Testis (tissue), 3 donors: ENCODE results near the gene INF2. TPM values are rescaled to one million over a fixed set of nuclear protein-coding genes. Genes with fewer than 3 reads are reported as not detected.

ENCODE experiments used
- DNase-seq: peaks from one replicate; pipeline ENCODE4 v3.0.0-alpha.2; 2019
- H3K27ac ChIP-seq, 2 donors: fragments of 200-600 bp; sonication (generic); one replicate each; pipeline ENCODE4 v1.5.1; 2019
- H3K27me3 ChIP-seq: fragments of 200-600 bp; sonication (generic); one replicate; pipeline ENCODE4 v1.5.1; 2019
- H3K36me3 ChIP-seq: fragments of 200-600 bp; sonication (generic); one replicate; pipeline ENCODE4 v1.5.1; 2017; ENCODE audit warnings: low read depth; ENCODE audit errors: missing control alignments
- H3K4me1 ChIP-seq: fragments of 200-600 bp; sonication (generic); one replicate; pipeline ENCODE4 v1.5.1; 2019
- H3K4me3 ChIP-seq, 2 donors: fragments of 200-600 bp; sonication (generic); one replicate each; pipeline ENCODE4 v1.5.1; 2017 to 2019
- H3K9me3 ChIP-seq: fragments of 200-600 bp; sonication (generic); one replicate; pipeline ENCODE4 v1.5.1; 2017
- POLR2A ChIP-seq: fragments of 450-650 bp; IDR thresholded peaks from one replicate; pipeline ENCODE4 v1.6.1; 2017; ENCODE audit warnings: antibody characterized with exemption, mild to moderate bottlenecking, moderate library complexity
- whole genome bisulfite sequencing, 2 donors: methylation state at CpG; one replicate each; pipeline ENCODE4 v1.1.5; 2018; 5-methylcytosine and 5-hydroxymethylcytosine counted together
- intact Hi-C: fragments of 100-400 bp; cut with DNase I; formaldehyde crosslinking; loops from one replicate; pipeline ENCODE4 v1.15.1; 2023; ENCODE audit warnings: low total_unique reads
- polyA plus RNA-seq: library from polyadenylated mRNA; stranded (reverse); fragments of 350-450 nt; fragmentation: Illumina TruSeq; extraction: RNeasy Lipid Tissue Mini Kit (QIAGEN cat#74804); gene quantifications from one replicate; pipeline ENCODE4 v1.2.3, GENCODE V29; 2014; ENCODE audit warnings: low read depth, low replicate concordance; ENCODE audit not compliant: insufficient read depth
- total RNA-seq, 2 donors: library from RNA; depleted of rRNA; stranded (reverse); fragments of >200 nt; gene quantifications; one replicate each; pipeline ENCODE4 v1.2.3, GENCODE V29; 2016
- TF ChIP-seq, protein P1 (sequence below), 3 experiments: fragments of 450-650 bp in 2 of 3; fragments of 200-600 bp in 1 of 3; sonication (generic) in 1 of 3; IDR thresholded peaks; one replicate each; pipeline ENCODE4 v1.5.1; 2016 to 2019; ENCODE audit warnings: antibody characterized with exemption in 3 of 3, mild to moderate bottlenecking in 2 of 3, moderate library complexity in 1 of 3

The INF2 gene
- total and polyA plus RNA-seq, 3 donors from 2014 or later, result 50.5 to 328 (median 244) TPM

DNA sequence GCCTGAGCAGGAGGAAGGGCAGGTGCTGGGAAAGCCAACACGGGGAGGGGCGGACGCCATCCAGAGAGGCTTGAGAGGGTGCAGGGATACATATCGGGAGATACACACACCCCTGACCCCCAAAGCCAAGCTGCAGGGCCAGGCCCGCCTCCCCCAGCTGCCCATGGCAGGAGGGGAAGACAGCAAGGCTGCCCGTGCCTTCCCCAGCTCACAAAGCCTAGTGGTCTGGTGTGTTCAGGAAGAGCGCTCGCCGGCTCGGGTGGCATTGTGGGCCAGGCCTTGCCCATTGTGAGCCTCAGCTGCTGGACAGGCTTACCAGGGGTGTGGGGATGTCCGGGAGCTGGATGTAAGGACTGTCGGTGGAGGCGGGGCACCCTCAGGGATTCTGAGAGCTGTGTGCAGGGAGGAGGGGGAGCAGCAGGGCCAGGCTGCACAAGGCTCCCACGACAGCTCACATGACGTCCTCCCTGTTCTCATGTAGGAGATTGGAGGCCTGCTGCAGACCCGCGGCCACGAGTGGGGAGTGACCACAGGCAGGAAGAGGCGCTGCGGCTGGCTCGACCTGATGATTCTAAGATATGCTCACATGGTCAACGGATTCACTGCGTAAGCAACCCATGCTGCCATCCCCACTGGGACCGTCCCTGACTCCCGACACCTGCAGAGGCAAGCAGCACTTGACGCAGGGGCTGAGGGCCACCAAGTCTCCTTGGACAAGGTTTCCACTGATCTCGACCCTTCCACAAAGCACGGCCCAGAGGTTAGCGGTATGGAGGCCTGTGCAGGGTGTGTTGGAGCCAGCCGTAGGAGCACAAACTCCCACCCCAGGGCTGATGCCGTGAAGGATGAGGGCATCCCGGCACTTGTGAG, 53.4 kb downstream of the INF2 start:
- TF ChIP-seq, protein P1, sequence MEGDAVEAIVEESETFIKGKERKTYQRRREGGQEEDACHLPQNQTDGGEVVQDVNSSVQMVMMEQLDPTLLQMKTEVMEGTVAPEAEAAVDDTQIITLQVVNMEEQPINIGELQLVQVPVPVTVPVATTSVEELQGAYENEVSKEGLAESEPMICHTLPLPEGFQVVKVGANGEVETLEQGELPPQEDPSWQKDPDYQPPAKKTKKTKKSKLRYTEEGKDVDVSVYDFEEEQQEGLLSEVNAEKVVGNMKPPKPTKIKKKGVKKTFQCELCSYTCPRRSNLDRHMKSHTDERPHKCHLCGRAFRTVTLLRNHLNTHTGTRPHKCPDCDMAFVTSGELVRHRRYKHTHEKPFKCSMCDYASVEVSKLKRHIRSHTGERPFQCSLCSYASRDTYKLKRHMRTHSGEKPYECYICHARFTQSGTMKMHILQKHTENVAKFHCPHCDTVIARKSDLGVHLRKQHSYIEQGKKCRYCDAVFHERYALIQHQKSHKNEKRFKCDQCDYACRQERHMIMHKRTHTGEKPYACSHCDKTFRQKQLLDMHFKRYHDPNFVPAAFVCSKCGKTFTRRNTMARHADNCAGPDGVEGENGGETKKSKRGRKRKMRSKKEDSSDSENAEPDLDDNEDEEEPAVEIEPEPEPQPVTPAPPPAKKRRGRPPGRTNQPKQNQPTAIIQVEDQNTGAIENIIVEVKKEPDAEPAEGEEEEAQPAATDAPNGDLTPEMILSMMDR (IDR thresholded peaks at IDR 0.05), result no peak
- no peak for TF ChIP-seq POLR2A
- Histone ChIP-seq H3K4me1 (no peaks in the 10 kb centered on the region), H3K27ac (no peak overlapping the region), H3K4me3 (no peak overlapping the region), H3K36me3 (no peaks in the 10 kb centered on the region), H3K27me3 (no peaks in the 10 kb centered on the region), H3K9me3 (no peaks in the 10 kb centered on the region)
- WGBS, 2 donors, result 94% methylated on average over 15 to 32 of the region's 32 CpGs
- no peak for DNase-seq
- intact Hi-C loops, result no loop called here

DNA sequence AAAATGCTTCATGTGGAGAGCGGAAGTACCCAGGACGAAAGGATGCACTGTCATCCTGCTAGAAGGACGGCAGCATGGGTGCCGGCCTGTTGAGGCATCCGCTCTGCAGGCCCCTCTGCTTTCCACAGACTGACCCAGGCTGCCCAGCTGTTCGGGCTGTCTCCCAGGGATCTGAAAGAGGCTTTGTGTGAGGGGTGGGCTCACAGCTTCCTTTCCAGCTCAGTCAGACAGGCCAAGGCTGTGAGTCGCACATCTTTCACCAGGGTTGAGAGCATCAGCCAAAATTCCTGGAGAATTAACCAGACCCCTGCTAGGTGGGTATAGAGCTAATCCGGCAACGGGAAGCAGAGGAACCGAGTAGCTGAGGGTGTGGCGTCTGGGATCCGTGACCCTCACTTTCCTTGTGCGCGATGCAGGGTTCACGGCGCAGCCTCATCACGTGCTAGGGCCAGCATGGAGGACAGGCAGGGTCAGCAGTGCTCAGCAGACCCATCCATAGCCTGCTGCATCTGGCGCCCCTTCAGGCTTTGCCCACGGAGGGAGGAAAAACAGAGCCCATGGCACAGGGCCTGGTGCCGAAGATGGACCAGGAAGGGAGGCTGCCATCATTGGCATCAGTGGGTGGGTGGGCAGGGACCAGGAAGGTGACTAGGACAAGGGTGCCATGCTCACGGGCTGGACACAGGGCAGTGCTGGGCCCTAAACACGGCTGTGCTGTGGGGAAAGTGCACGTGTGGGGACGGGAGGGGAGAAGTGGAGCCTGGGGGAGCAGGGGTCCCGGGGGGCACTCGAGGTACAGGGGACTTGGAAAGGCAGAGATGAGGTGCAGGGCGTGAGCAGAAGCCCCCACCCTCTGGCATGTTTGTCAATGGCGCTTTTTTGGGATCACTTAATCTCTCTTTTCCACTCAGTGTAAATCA, 54.3 kb downstream of the INF2 start:
- intact Hi-C loops, result no loop called here
- no peak overlapping the region for H3K4me3 ChIP-seq
- H3K36me3 ChIP-seq, result no peaks in the 10 kb centered on the region
- no peaks in the 10 kb centered on the region for H3K9me3 ChIP-seq
- DNase-seq, result no peak
- no peaks in the 10 kb centered on the region for H3K4me1 ChIP-seq
- TF ChIP-seq, protein P1 (IDR thresholded peaks at IDR 0.05), result no peak
- no peak for TF ChIP-seq POLR2A
- WGBS, 2 donors, result 88 to 95% methylated on average over 27 to 28 of the region's 28 CpGs
- H3K27me3 ChIP-seq, result no peaks in the 10 kb centered on the region
- no peak overlapping the region for H3K27ac ChIP-seq

DNA sequence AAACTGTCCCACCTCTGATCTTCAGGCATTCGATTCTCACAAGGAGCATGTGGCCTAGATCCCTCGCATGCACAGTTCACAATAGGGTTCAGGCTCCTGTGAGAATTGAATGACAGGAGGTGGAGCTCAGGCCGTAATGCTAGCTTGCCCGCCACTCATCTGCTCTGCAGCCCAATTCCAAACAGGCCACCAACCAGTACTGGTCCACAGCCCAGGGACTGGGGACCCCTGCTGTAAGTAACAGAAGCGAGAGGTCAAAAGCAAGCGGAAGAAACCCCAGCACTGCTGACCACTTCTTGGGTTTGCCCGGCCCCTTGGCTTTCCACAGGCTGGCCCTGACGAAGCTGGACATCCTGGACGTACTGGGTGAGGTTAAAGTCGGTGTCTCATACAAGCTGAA, 55.1 kb downstream of the INF2 start:
- Histone ChIP-seq H3K4me1 (peaks cover 5% of the 10 kb centered on the region), H3K36me3 (no peaks in the 10 kb centered on the region), H3K27ac (no peak overlapping the region), H3K27me3 (no peaks in the 10 kb centered on the region), H3K4me3 (no peak overlapping the region), H3K9me3 (no peaks in the 10 kb centered on the region)
- 96 to 98% methylated on average over 7 to 10 of the region's 10 CpGs for WGBS, 2 donors
- intact Hi-C loops, result no loop called here
- TF ChIP-seq, protein P1 (IDR thresholded peaks at IDR 0.05), result no peak
- no peak for TF ChIP-seq POLR2A
- no peak for DNase-seq

DNA sequence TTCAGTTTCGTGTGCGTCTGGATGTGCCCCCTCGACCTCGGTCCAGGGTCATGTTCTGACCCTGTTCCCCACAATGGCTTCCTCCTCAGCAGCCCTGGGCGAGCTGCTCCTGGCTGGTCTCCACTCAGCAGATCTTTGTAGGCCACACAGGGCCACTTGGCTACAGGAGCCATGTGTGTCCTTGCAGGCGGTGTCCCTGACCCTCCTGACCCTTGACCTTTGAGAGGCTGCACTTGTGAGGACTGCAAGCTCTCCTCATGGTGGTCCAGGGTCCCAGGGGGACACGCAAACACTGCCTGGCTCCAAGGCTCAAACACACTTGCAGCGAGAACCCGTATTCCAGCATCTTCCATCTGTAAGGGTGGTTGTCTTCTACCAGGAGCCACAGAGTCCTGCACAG, 56.0 kb downstream of the INF2 start:
- H3K27me3 ChIP-seq, result no peaks in the 10 kb centered on the region
- no peak overlapping the region for H3K4me3 ChIP-seq
- no peak for DNase-seq
- H3K36me3 ChIP-seq, result no peaks in the 10 kb centered on the region
- H3K27ac ChIP-seq, result no peak overlapping the region
- H3K4me1 ChIP-seq, result peaks cover 8% of the 10 kb centered on the region
- TF ChIP-seq, protein P1 (IDR thresholded peaks at IDR 0.05), result no peak
- no peak for TF ChIP-seq POLR2A
- intact Hi-C loops, result no loop called here
- WGBS, 2 donors, result 74 to 77% methylated on average over 7 to 9 of the region's 9 CpGs
- H3K9me3 ChIP-seq, result no peaks in the 10 kb centered on the region
